ENCODE results near the gene OSGIN1. TPM values are rescaled to one million over a fixed set of nuclear protein-coding genes. Genes with fewer than 3 reads are reported as not detected.

The OSGIN1 gene
- total RNA-seq, 1 experiment from 2014 or later, result 1.7 TPM

GRCh38 chr16:83978401-83978904 is 25.4 kb downstream of the OSGIN1 start:
- DNase-seq (ENCODE audit: low spot score), result no peak
- ATAC-seq, result no peak
- no peak for TF ChIP-seq ZNF512 (CRISPR knock-in tag; IDR thresholded peaks at IDR 0.05; ENCODE audit: borderline replicate concordance)
- TF ChIP-seq ZBTB21 (CRISPR knock-in tag; IDR thresholded peaks at IDR 0.05; ENCODE audit: borderline replicate concordance), result no peak
- no peak for TF ChIP-seq ESRRA (CRISPR knock-in tag; IDR thresholded peaks at IDR 0.05; ENCODE audit: borderline replicate concordance)
- Mint-ChIP-seq H3K36me3 (peaks cover 14% of the 10 kb centered on the region), H3K4me1 (no peaks in the 10 kb centered on the region), H3K9me3 (peaks cover 23% of the 10 kb centered on the region), H3K27ac (no peak overlapping the region), H3K4me3 (no peak overlapping the region), H3K27me3 (ENCODE audit: low read depth) (peaks cover 7% of the 10 kb centered on the region; the same call in 1 of the 2 replicates)
- POLR2A ChIA-PET, result no interaction called here
- CTCF ChIA-PET, result interaction anchor here (1.7 kb wide), 1 partner anchor 22 kb away, joined by 5 read pairs; no protein-coding TSS in a partner anchor

- ATAC-seq (no peak), DNase-seq (ENCODE audit: low spot score) (no peak)
- peaks cover 7% of the 10 kb centered on the region; the same call in 1 of the 2 replicates for H3K27me3 Mint-ChIP-seq (ENCODE audit: low read depth)
- ChIA-PET POLR2A (interaction anchor here (0.9 kb wide), 1 partner anchor 35 kb away, joined by 3 read pairs; no protein-coding TSS in a partner anchor), CTCF (interaction anchor here (1.1 kb wide), 1 partner anchor 26 kb away, joined by 3 read pairs; no protein-coding TSS in a partner anchor)
- H3K4me3 Mint-ChIP-seq, result no peak overlapping the region
- TF ChIP-seq ZNF219 (CRISPR knock-in tag; IDR thresholded peaks at IDR 0.05; ENCODE audit: borderline replicate concordance) (no peak), ZNF263 (CRISPR knock-in tag; IDR thresholded peaks at IDR 0.05; ENCODE audit: low read depth) (no peak), FOXP4 (CRISPR knock-in tag; IDR thresholded peaks at IDR 0.05) (no peak), TCF7 (CRISPR knock-in tag; IDR thresholded peaks at IDR 0.05; ENCODE audit: low read depth) (no peak), ZNF416 (CRISPR knock-in tag; IDR thresholded peaks at IDR 0.05) (no peak), ZNF671 (CRISPR knock-in tag; IDR thresholded peaks at IDR 0.05) (no peak), ZNF281 (CRISPR knock-in tag; IDR thresholded peaks at IDR 0.05) (no peak), TP53 (CRISPR knock-in tag; IDR thresholded peaks at IDR 0.05) (no peak)
- H3K9me3 Mint-ChIP-seq, result peaks cover 23% of the 10 kb centered on the region
- H3K27ac Mint-ChIP-seq, result no peak overlapping the region
- H3K36me3 Mint-ChIP-seq, result peaks cover 14% of the 10 kb centered on the region
- H3K4me1 Mint-ChIP-seq, result no peaks in the 10 kb centered on the region
These were observed 26.4 kb downstream of the OSGIN1 start for GRCh38 chr16:83979441-83979840.

- ChIA-PET POLR2A (no interaction called here), CTCF (interaction anchor here (0.8 kb wide), 1 partner anchor 24 kb away, joined by 4 read pairs; no protein-coding TSS in a partner anchor)
- TF ChIP-seq GTF2I (CRISPR knock-in tag; conservative IDR thresholded peaks at IDR 0.05) (no peak), HMGXB4 (CRISPR knock-in tag; IDR thresholded peaks at IDR 0.05) (no peak), PRRX2 (CRISPR knock-in tag; IDR thresholded peaks at IDR 0.05) (no peak), NR1H2 (CRISPR knock-in tag; IDR thresholded peaks at IDR 0.05) (no peak), USF2 (CRISPR knock-in tag; IDR thresholded peaks at IDR 0.05) (no peak), FOXK1 (CRISPR knock-in tag; IDR thresholded peaks at IDR 0.05) (no peak), MYBL2 (CRISPR knock-in tag; IDR thresholded peaks at IDR 0.05) (no peak), RELA (CRISPR knock-in tag; IDR thresholded peaks at IDR 0.05; ENCODE audit: borderline replicate concordance) (no peak), E2F1 (CRISPR knock-in tag; IDR thresholded peaks at IDR 0.05) (no peak), ELF4 (CRISPR knock-in tag; IDR thresholded peaks at IDR 0.05; ENCODE audit: low read depth) (no peak), NFE2L1 (CRISPR knock-in tag; IDR thresholded peaks at IDR 0.05) (no peak), FOXP1 (CRISPR knock-in tag; IDR thresholded peaks at IDR 0.05; ENCODE audit: borderline replicate concordance) (no peak), TCF7 (CRISPR knock-in tag; IDR thresholded peaks at IDR 0.05; ENCODE audit: low read depth) (no peak)
These were observed 27.8 kb downstream of the OSGIN1 start for GRCh38 chr16:83980794-83981193.

More at GRCh38 chr16:83980794-83981193, 27.8 kb downstream of the OSGIN1 start:
- Mint-ChIP-seq H3K9me3 (peaks cover 23% of the 10 kb centered on the region), H3K27ac (no peak overlapping the region), H3K36me3 (peaks cover 14% of the 10 kb centered on the region), H3K4me1 (no peaks in the 10 kb centered on the region), H3K4me3 (no peak overlapping the region), H3K27me3 (ENCODE audit: low read depth) (peaks cover 7% of the 10 kb centered on the region; the same call in 1 of the 2 replicates)
- ATAC-seq (no peak), DNase-seq (ENCODE audit: low spot score) (no peak)

Measured in WTC11 (cell line).